GM12878 (cell line): Measurements from ENCODE around the gene HMGN3. TPM values are rescaled to one million over a fixed set of nuclear protein-coding genes. Genes with fewer than 3 reads are reported as not detected.

ENCODE experiments used
- ASH2L ChIP-seq: fragments of 300-600, 200-600 bp; sonication (generic); IDR thresholded peaks from 2 replicates; pipeline ENCODE4 v1.6.1; 2017; ENCODE audit warnings: low read depth, mild to moderate bottlenecking, borderline replicate concordance
- ATF3 ChIP-seq: IDR thresholded peaks from 2 replicates; pipeline ENCODE4 v1.6.1; 2011; ENCODE audit warnings: low read depth, mild to moderate bottlenecking, low read length, moderate library complexity, borderline replicate concordance; ENCODE audit errors: extremely low read depth
- BHLHE40 ChIP-seq, 2 experiments: fragments of 450-650 bp in 1 of 2; IDR thresholded peaks; 2 replicates each; pipeline ENCODE4 v1.6.1; 2011 to 2017; ENCODE audit warnings: low read depth in 2 of 2, borderline replicate concordance in 1 of 2, improper control_type of control experiment in 1 of 2, low read length in 1 of 2, mild to moderate bottlenecking in 1 of 2
- CREB1 ChIP-seq: IDR thresholded peaks from 2 replicates; pipeline ENCODE4 v1.6.1; 2012; ENCODE audit warnings: low read depth, mild to moderate bottlenecking, inconsistent platforms
- ELK1 ChIP-seq: IDR thresholded peaks from 2 replicates; pipeline ENCODE4 v1.6.1; 2012; ENCODE audit warnings: low read depth, low read length, improper control_type of control experiment
- ESRRA ChIP-seq: IDR thresholded peaks from 2 replicates; pipeline ENCODE4 v1.6.1; 2012; ENCODE audit warnings: mild to moderate bottlenecking, low read length, improper control_type of control experiment
- EZH2 ChIP-seq: IDR thresholded peaks from 2 replicates; pipeline ENCODE4 v1.6.1; 2012; ENCODE audit warnings: low read depth, mild to moderate bottlenecking, control low read depth, inconsistent platforms, low read length, borderline replicate concordance; ENCODE audit not compliant: control insufficient read depth
- GABPA ChIP-seq: IDR thresholded peaks from 2 replicates; pipeline ENCODE4 v1.6.1; 2014; ENCODE audit warnings: antibody characterized with exemption, low read depth, mild to moderate bottlenecking, inconsistent platforms
- IKZF1 ChIP-seq: fragments of 450-650 bp; conservative IDR thresholded peaks from 2 replicates; pipeline ENCODE4 v1.6.1; 2017; ENCODE audit warnings: antibody characterized with exemption, mild to moderate bottlenecking
- IRF4 ChIP-seq: IDR thresholded peaks from 2 replicates; pipeline ENCODE4 v1.6.1; 2011; ENCODE audit warnings: low read depth, low read length
- IRF5 ChIP-seq: fragments of 450-650 bp; IDR thresholded peaks from 2 replicates; pipeline ENCODE4 v1.6.1; 2017; ENCODE audit warnings: borderline replicate concordance
- POLR2A ChIP-seq: IDR thresholded peaks from 2 replicates; pipeline ENCODE4 v1.6.1; 2011; ENCODE audit warnings: low read depth, mild to moderate bottlenecking, low read length
- RAD21 ChIP-seq: IDR thresholded peaks from 2 replicates; pipeline ENCODE4 v1.6.1; 2011; ENCODE audit warnings: mild to moderate bottlenecking, low read depth, low read length, moderate library complexity; ENCODE audit not compliant: insufficient read depth
- RBBP5 ChIP-seq: fragments of 200-600 bp; sonication (generic); conservative IDR thresholded peaks from 2 replicates; pipeline ENCODE4 v1.6.1; 2016
- RCOR1 ChIP-seq: conservative IDR thresholded peaks from 2 replicates; pipeline ENCODE4 v1.6.1; 2012; ENCODE audit warnings: low read depth, low read length, improper control_type of control experiment
- RELA ChIP-seq: fragments of 450-650 bp; IDR thresholded peaks from 2 replicates; pipeline ENCODE4 v1.8.0; 2014; ENCODE audit warnings: borderline replicate concordance; ENCODE audit not compliant: partially characterized antibody
- SMAD5 ChIP-seq: IDR thresholded peaks from 2 replicates; pipeline ENCODE4 v1.6.1; 2016; ENCODE audit warnings: antibody characterized with exemption, low read depth
- SUPT20H ChIP-seq: IDR thresholded peaks from 2 replicates; pipeline ENCODE4 v1.6.1; 2011; ENCODE audit warnings: low read depth, mild to moderate bottlenecking, low read length, moderate library complexity, borderline replicate concordance; ENCODE audit not compliant: control insufficient read depth
- TCF12 ChIP-seq: IDR thresholded peaks from 2 replicates; pipeline ENCODE4 v1.6.1; 2011; ENCODE audit warnings: low read depth, mild to moderate bottlenecking, low read length
- TCF3 ChIP-seq: IDR thresholded peaks from 2 replicates; pipeline ENCODE4 v1.6.1; 2012; ENCODE audit warnings: low read depth, mild to moderate bottlenecking, low read length, borderline replicate concordance; ENCODE audit not compliant: insufficient read depth
- YBX1 ChIP-seq: fragments of 450-650 bp; IDR thresholded peaks from 2 replicates; pipeline ENCODE4 v1.6.1; 2016; ENCODE audit warnings: antibody characterized with exemption
- ZNF622 ChIP-seq: fragments of 450-650 bp; IDR thresholded peaks from 2 replicates; pipeline ENCODE4 v1.6.1; 2017; ENCODE audit warnings: mild to moderate bottlenecking, inconsistent platforms
- ZNF687 ChIP-seq: fragments of 450-650 bp; IDR thresholded peaks from 2 replicates; pipeline ENCODE4 v1.6.1; 2017; ENCODE audit warnings: mild to moderate bottlenecking, moderate library complexity
- polyA plus RNA-seq, 11 experiments: library from polyadenylated mRNA; depleted of rRNA in 4 of 11; unstranded in 6 of 11; stranded (reverse) in 5 of 11; fragments of >200 nt; fragmentation: Nextera tagmentation in 4 of 11; fragmentation: Illumina TruSeq in 1 of 11; extraction: Ambion mirVana in 4 of 11; extraction: Trizol in 1 of 11; gene quantifications; 1 replicate in 1 of 11; 2 replicates in 10 of 11; pipeline versions ENCODE4 v1.2.1 to v1.2.3, GENCODE V29; 2011 to 2016; ENCODE audit warnings: inconsistent platforms in 2 of 11, missing spikeins in 2 of 11, low read depth in 1 of 11
- total RNA-seq, 4 experiments: library from RNA; depleted of rRNA in 3 of 4; stranded (reverse); fragments of >200 nt in 3 of 4; fragmentation: Illumina TruSeq in 1 of 4; extraction: Trizol in 1 of 4; gene quantifications; 2 replicates each; pipeline versions ENCODE4 v1.2.1 to v1.2.3, GENCODE V29; 2013 to 2021

The HMGN3 gene
- total and polyA plus RNA-seq, 10 of the 15 experiments (the other 5 are each of a cell fraction or from before 2014, with no cell fraction given), result 115 to 496 (median 262) TPM

- TF ChIP-seq RBBP5, result 0 out of 2 replicates have a peak, but pooled peaks have one; percentile 38
- no peak for TF ChIP-seq EZH2
- peak; percentile 69; the same call in 1 of the 2 replicates for TF ChIP-seq CREB1
- TF ChIP-seq TCF3, result 0 out of 2 replicates have a peak, but pooled peaks have one; percentile 42
- 0 out of 2 replicates have a peak, but pooled peaks have one; percentile 7 for TF ChIP-seq IRF4
- no peak for TF ChIP-seq IRF5
- TF ChIP-seq ATF3, result no peak
- TF ChIP-seq YBX1, result no peak
- TF ChIP-seq BHLHE40 (IDR thresholded peaks at IDR 0.05; ENCODE audit: borderline replicate concordance in 1 of 2, low read depth in 2 of 2, low read length in 1 of 2), result peak; percentile 90 to 94
- no peak for TF ChIP-seq ZNF622
- peak; percentile 92 for TF ChIP-seq ZNF687
- no peak for TF ChIP-seq RELA
- TF ChIP-seq ESRRA, result no peak
- peak; percentile 72; the same call in 1 of the 2 replicates for TF ChIP-seq TCF12
- TF ChIP-seq SUPT20H, result no peak
- TF ChIP-seq IKZF1, result no peak; the same call in 1 of the 2 replicates
- no peak for TF ChIP-seq SMAD5
- no peak; the same call in 1 of the 2 replicates for TF ChIP-seq ASH2L
- TF ChIP-seq POLR2A, result peak; percentile 90
- no peak for TF ChIP-seq GABPA
- TF ChIP-seq RAD21, result no peak
- TF ChIP-seq RCOR1, result no peak
- no peak for TF ChIP-seq ELK1
These were observed at the start of gene HMGN3 (continued) for GRCh38 chr6:79234150-79235022.
